Mesodermal cell (in vitro differentiated cells): ENCODE data around the gene CEP128.

ENCODE experiments used
- H3K27ac ChIP-seq: 2 replicates; pipeline ENCODE4 v1.7.0; 2013; ENCODE audit warnings: mild to moderate bottlenecking, low read depth, low read length, moderate library complexity; ENCODE audit not compliant: severe bottlenecking
- H3K36me3 ChIP-seq: 2 replicates; pipeline ENCODE4 v1.7.1; 2013; ENCODE audit warnings: mild to moderate bottlenecking, low read length, moderate library complexity; ENCODE audit not compliant: control insufficient read depth, insufficient read depth
- H3K4me1 ChIP-seq: one replicate; pipeline ENCODE4 v1.7.1; 2013; ENCODE audit warnings: mild to moderate bottlenecking, low read length; ENCODE audit not compliant: insufficient read depth, control insufficient read depth, poor library complexity, severe bottlenecking
- H3K4me3 ChIP-seq: 2 replicates; pipeline ENCODE4 v1.7.0; 2013; ENCODE audit warnings: low read length, control low read depth, mild to moderate bottlenecking; ENCODE audit not compliant: insufficient read depth, poor library complexity, severe bottlenecking; ENCODE audit errors: extremely low read depth
- H3K9me3 ChIP-seq: 2 replicates; pipeline ENCODE4 v1.7.1; 2013; ENCODE audit warnings: mild to moderate bottlenecking, low read length, moderate library complexity; ENCODE audit not compliant: control insufficient read depth
- WGBS, 2 experiments: methylation state at CpG; one replicate each; pipeline ENCODE4 v1.1.5; 2013; ENCODE audit warnings: missing lambda C conversion rate in 2 of 2; ENCODE audit not compliant: insufficient coverage in 2 of 2; 5-methylcytosine and 5-hydroxymethylcytosine counted together

Gene CEP128

GRCh38 chr14:80491650-80492049, 449.9 kb downstream of the CEP128 start:
- Histone ChIP-seq H3K36me3 (no peaks in the 10 kb centered on the region), H3K27ac (no peak overlapping the region), H3K4me1 (no peaks in the 10 kb centered on the region), H3K9me3 (no peaks in the 10 kb centered on the region), H3K4me3 (no peak overlapping the region)
- WGBS, 2 experiments, result 100% methylated on average over 2 of the region's 2 CpGs; no CpG with 5 or more reads in 1 of the 2 experiments

- no peaks in the 10 kb centered on the region for H3K4me1 ChIP-seq
- no peaks in the 10 kb centered on the region for H3K36me3 ChIP-seq
- H3K9me3 ChIP-seq, result no peaks in the 10 kb centered on the region
- WGBS, 2 experiments, result 57 to 75% methylated on average over 1 of the region's 4 CpGs
- no peak overlapping the region for H3K27ac ChIP-seq
- no peak overlapping the region for H3K4me3 ChIP-seq
Measured at GRCh38 chr14:80491131-80491530, 450.4 kb downstream of the CEP128 start.

- no peak overlapping the region for H3K4me3 ChIP-seq
- no CpG with 5 or more reads among the region's 3 CpGs for WGBS, 2 experiments
- H3K27ac ChIP-seq, result no peak overlapping the region
- H3K36me3 ChIP-seq, result no peaks in the 10 kb centered on the region
- H3K9me3 ChIP-seq, result no peaks in the 10 kb centered on the region
- no peaks in the 10 kb centered on the region for H3K4me1 ChIP-seq
Measured at GRCh38 chr14:80489513-80489912, 452.0 kb downstream of the CEP128 start.

- Histone ChIP-seq H3K27ac (no peak overlapping the region), H3K36me3 (no peaks in the 10 kb centered on the region), H3K9me3 (no peaks in the 10 kb centered on the region), H3K4me3 (no peak overlapping the region), H3K4me1 (no peaks in the 10 kb centered on the region)
- 83 to 100% methylated on average over 2 of the region's 2 CpGs for WGBS, 2 experiments
Measured at GRCh38 chr14:80485764-80486163, 455.8 kb downstream of the CEP128 start.

GRCh38 chr14:80483331-80483730, 458.2 kb downstream of the CEP128 start:
- Histone ChIP-seq H3K27ac (no peak overlapping the region), H3K4me3 (no peak overlapping the region), H3K4me1 (no peaks in the 10 kb centered on the region), H3K36me3 (no peaks in the 10 kb centered on the region), H3K9me3 (no peaks in the 10 kb centered on the region)
- 100% methylated on average over 2 of the region's 2 CpGs; no CpG with 5 or more reads in 1 of the 2 experiments for WGBS, 2 experiments

GRCh38 chr14:80477388-80478160, 464.0 kb downstream of the CEP128 start:
- Histone ChIP-seq H3K36me3 (no peaks in the 10 kb centered on the region), H3K9me3 (peaks cover 10% of the 10 kb centered on the region), H3K4me1 (no peaks in the 10 kb centered on the region), H3K27ac (no peak overlapping the region), H3K4me3 (no peak overlapping the region)
- 60 to 100% methylated on average over 1 of the region's 6 CpGs for WGBS, 2 experiments

GRCh38 chr14:80475074-80475473, 466.5 kb downstream of the CEP128 start:
- H3K9me3 ChIP-seq, result peaks cover 10% of the 10 kb centered on the region
- H3K4me3 ChIP-seq, result no peak overlapping the region
- WGBS, 2 experiments, result 92 to 93% methylated on average over 3 to 4 of the region's 4 CpGs
- H3K27ac ChIP-seq, result no peak overlapping the region
- no peaks in the 10 kb centered on the region for H3K36me3 ChIP-seq
- H3K4me1 ChIP-seq, result no peaks in the 10 kb centered on the region

GRCh38 chr14:80468331-80469122, 473.0 kb downstream of the CEP128 start:
- WGBS, 2 experiments, result 83 to 86% methylated on average over 3 to 5 of the region's 5 CpGs
- H3K36me3 ChIP-seq, result no peaks in the 10 kb centered on the region
- H3K4me3 ChIP-seq, result no peak overlapping the region
- peaks cover 6% of the 10 kb centered on the region for H3K9me3 ChIP-seq
- H3K4me1 ChIP-seq, result no peaks in the 10 kb centered on the region
- no peak overlapping the region for H3K27ac ChIP-seq

- Histone ChIP-seq H3K27ac (no peak overlapping the region), H3K36me3 (no peaks in the 10 kb centered on the region), H3K4me1 (no peaks in the 10 kb centered on the region), H3K4me3 (no peak overlapping the region), H3K9me3 (no peaks in the 10 kb centered on the region)
- 91 to 93% methylated on average over 5 to 6 of the region's 7 CpGs for WGBS, 2 experiments
Measured at GRCh38 chr14:80465546-80466220, 475.9 kb downstream of the CEP128 start.

- no peak overlapping the region for H3K27ac ChIP-seq
- WGBS, 2 experiments, result 58 to 70% methylated on average over 15 of the region's 15 CpGs
- no peaks in the 10 kb centered on the region for H3K9me3 ChIP-seq
- H3K36me3 ChIP-seq, result no peaks in the 10 kb centered on the region
- H3K4me3 ChIP-seq, result no peak overlapping the region
- H3K4me1 ChIP-seq, result no peaks in the 10 kb centered on the region
Measured at GRCh38 chr14:80464531-80465149, 476.9 kb downstream of the CEP128 start.
